ENCODE results near the gene INTS11.

INTS11 gene

GRCh38 chr1:1314678-1315335 lies 9.7 kb downstream of the INTS11 start:
- in situ Hi-C loops (cut with MboI; ENCODE audit: low sequenced_read_pairs) = no loop called here

DNA sequence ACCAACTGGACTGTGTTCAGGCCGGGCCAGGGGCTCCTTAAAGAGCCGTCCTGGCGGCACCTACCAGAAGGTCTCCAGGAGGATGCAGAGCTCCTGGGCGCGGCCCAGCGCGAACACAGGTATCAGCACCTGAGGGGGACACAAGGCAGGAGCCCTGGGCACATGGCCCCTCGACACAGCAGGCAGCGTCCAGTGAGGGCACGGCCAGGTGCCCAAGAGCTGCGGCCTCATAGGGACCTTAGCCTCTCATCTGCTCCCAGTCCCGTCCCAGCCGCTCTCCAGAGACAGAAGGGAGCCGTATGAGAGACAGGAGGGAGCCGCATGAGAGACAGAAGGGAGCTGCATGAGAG lies 10.2 kb downstream of the INTS11 start:
- in situ Hi-C loops (cut with MboI; ENCODE audit: low sequenced_read_pairs) = no loop called here

GRCh38 chr1:1313500-1314236 lies 10.8 kb downstream of the INTS11 start:
- in situ Hi-C loops (cut with MboI; ENCODE audit: low sequenced_read_pairs) = no loop called here

DNA sequence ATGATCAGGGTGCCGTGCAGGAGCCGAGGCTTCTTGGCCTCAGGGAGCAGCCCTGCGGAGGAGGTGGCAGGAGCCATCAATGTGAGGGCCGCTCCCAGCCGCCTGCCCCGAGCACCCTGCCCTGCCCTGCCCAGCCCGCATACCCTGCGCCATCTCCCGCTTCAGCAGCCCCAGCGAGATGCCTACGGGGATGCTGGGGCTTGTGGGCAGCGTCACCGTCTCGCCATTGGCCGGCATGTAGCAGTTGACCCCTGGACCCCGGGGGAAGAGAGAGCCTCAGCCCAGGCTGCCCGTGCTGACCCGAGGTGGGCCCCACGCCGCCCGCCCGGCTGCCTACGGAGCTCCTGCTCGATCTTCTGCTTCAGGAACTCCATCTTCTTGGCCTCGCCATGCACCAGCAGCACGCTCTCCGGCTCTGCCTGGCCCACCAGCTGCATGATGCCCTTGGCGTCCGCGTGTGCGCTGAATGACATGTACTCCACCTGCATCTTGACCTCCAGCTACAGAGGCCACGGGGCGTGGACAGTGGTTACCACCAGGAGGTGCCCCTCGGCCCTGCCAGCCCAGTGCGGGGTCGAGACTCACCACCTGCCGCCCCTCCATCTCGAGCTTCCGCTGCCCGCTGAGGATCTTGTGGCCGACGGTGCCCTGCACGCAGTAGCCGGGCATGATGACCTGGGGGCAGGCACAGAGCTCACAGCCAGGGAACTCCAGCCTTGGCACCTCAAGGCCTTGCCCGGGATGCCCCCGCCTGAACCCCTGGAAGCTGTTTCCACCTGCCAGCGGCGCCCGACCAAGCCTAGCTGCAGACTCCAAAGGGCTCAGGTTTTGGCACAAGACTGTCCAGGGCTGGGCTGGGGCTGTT lies 11.8 kb downstream of the INTS11 start:
- in situ Hi-C loops (cut with MboI; ENCODE audit: low sequenced_read_pairs) = no loop called here

DNA sequence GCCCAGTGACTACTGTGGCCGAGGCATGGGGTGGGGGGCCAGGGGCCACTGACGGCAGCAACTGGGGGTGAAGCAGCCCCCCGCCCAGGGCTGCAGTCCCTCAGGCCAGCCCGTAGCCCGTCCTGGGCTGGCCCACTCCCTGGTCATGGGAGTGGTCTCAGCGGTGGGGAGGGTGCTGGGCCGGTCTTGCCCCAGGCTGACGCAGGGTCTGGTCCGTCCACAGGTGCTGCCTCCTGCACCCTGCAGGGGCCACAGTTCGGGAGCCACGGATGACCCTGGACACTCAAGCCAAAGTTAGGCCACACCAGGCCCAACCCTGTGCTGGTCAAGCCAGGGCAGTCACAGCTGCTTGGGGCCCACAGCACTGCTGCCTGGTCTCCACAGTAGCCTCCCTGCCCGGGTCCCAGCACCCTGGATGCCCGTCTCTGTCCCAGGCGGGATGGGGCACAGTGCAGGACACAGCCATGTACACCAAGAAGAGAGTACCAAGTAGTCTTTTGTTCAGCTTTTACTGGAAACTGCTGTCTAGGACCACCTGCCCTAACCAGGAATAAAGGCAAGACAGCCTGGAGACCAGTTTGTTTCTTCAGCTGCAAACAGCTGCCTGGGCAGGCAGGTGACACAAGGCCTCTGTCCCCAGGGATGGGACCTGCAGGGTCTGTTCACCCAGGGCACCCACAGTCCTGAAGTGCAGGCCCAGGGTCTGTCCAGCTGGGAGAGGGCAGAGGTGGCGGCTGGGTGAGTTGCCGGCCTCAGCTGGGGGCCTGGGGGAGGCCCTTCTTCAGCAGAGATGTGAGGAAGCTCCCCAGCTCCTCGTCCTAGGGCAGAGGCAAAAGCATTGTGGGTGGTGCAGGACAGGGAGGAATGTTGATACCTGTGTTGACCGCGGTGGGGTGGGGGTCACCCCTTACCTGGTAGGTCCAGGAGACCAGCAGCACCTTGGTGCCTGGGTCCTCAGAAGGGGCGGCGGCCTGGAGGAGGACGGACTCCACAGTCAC lies 13.1 kb downstream of the INTS11 start:
- in situ Hi-C loops (cut with MboI; ENCODE audit: low sequenced_read_pairs) = no loop called here

GRCh38 chr1:1310476-1311053 lies 13.9 kb downstream of the INTS11 start:
- in situ Hi-C loops (cut with MboI; ENCODE audit: low sequenced_read_pairs) = no loop called here

- in situ Hi-C loops (cut with MboI; ENCODE audit: low sequenced_read_pairs) = no loop called here
Measured at GRCh38 chr1:1310109-1310385, 14.4 kb downstream of the INTS11 start.

GRCh38 chr1:1309251-1310108 lies 15.0 kb downstream of the INTS11 start:
- in situ Hi-C loops (cut with MboI; ENCODE audit: low sequenced_read_pairs) = no loop called here

DNA sequence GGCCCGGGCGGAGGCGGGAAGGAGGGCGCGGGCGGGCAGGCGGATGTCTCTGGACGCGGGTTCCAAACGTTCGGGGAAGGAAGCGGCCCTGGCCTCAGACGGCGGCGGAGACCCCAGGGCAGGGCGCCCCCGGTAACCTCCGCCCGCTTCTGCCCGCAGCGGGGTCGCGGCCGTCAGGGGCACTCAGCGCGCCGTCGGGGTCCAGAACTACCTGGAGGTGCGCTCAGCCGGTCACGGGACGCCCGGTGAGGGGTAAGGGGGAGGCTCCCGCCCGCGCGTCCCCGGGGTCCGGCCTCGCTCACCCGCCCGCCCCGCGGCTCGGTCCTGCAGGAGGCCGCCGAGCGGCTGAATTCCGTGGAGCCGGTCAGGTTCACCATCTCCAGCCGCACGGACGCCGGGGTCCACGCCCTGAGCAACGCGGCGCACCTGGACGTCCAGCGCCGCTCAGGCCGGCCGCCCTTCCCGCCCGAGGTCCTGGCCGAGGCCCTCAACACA lies 15.7 kb downstream of the INTS11 start:
- in situ Hi-C loops (cut with MboI; ENCODE audit: low sequenced_read_pairs) = no loop called here

DNA sequence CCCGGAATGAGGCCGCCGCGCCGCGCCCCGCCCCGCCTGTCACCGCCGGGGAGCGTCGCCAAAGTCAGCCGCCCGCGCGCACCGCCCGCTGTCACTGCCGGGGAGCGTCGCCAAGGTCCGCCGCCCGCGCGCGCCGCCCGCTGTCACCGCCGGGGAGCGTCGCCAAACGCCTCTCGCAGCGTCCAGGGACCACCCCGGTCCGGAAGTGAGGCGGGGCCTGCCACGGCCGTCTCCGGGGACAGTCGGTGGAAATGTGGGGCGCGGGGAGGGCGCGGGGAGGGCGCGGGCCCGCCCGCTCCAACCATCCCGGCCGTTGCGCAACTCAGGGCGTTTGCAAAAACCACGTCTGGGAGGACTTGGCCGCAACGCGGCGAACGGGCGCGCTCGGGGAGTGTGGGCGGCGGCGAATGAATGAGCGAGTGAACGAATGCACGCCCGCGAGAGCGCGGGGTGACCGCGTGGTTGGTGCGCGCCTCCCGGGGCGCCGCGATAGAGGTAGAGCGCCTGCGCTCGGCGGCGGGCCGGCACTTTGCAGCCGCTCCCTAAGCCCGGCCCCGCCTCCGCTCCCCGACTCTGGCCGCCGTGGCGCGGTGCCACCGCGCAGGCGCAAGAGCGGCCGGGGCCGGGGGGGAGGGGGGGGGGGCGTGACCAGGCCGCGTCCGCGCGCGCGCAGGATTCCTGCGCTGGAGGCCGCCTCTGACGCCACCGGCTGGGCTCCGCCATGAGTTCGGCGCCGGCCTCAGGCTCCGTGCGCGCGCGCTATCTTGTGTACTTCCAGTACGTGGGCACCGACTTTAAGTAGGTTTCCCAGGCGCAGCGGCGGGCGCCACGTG lies 16.3 kb downstream of the INTS11 start, which contains the start of the genes ACAP3 and PUSL1:
ACAP3 (minus strand) TSS at position 8 of the 833 bp plus-strand sequence. CDS start 115 bp downstream, outside the sequence.
PUSL1 (plus strand) TSS at position 675 of the 833 bp plus-strand sequence; CDS start at position 722, 47 bp downstream.
- in situ Hi-C loops (cut with MboI; ENCODE audit: low sequenced_read_pairs) = no loop called here

- in situ Hi-C loops (cut with MboI; ENCODE audit: low sequenced_read_pairs) = no loop called here
Measured at GRCh38 chr1:1307261-1307922, 17.1 kb downstream of the INTS11 start.

GRCh38 chr1:1306661-1307260 lies 17.7 kb downstream of the INTS11 start:
- in situ Hi-C loops (cut with MboI; ENCODE audit: low sequenced_read_pairs) = no loop called here

DNA sequence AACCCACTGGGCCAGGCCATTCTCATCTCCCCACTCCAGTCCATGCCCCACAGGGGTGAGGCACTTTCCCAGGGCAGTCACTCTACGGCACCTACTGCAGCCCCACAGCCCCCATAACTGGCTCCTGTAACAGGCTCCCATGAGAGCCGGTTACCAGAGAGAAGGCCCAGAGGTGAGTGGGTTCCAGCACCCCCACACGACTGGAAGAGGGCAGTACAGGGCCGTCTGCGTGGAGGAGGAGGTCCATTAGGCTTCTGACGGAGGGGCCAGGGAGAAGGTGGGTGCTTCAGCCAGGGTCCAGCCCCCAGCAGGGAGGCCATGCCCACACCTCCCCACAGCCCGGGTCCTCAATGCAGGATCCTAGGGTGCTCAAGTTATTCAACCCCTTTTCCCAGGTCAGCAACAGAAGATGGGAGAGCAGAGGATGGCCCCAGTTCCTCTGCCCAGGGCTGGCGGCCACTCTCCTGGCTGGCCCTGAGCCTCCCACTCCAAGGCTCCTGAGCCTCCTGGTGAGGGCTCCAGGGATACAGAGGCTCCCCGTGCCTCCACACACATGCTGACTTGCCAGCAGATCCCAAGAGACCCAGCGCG lies 18.3 kb downstream of the INTS11 start:
- in situ Hi-C loops (cut with MboI; ENCODE audit: low sequenced_read_pairs) = no loop called here

DNA sequence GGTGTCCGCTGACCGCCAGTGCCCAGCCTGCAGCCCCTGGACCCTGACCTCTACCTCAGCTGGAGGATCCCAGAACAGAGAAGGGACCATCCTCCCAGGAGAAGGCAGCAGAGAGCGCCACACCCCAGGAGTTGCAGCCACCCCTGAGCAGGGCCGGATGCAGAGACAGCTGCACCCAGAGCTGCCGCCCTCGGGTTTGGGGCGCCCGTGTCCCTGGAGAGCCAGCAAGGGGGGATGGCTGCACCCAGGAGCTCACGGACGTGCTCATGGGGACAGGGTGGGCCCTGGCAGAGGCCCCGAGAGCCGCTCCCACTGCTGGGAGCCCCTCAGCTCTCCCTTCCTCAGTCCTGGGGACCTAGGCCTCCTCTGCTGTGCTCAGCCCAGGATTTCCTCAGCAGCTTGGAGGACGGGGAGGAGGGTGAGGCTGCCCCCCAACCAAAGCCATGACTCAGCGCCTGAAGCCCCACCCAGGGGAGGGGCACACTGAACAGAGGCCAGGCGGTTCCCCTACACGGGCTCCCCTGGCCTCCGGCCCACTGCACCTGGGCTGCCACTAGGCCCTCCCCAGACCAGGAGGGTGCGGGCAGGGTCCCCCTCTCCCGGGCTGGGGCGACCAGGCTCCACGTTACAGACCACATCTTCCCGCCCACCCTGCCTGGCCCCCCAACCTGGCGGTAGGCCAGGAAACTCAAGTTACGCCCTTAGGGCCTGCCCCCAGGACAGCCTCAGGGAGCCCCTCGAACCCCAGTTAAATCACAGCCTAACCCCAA lies 19.0 kb downstream of the INTS11 start:
- in situ Hi-C loops (cut with MboI; ENCODE audit: low sequenced_read_pairs) = no loop called here

DNA sequence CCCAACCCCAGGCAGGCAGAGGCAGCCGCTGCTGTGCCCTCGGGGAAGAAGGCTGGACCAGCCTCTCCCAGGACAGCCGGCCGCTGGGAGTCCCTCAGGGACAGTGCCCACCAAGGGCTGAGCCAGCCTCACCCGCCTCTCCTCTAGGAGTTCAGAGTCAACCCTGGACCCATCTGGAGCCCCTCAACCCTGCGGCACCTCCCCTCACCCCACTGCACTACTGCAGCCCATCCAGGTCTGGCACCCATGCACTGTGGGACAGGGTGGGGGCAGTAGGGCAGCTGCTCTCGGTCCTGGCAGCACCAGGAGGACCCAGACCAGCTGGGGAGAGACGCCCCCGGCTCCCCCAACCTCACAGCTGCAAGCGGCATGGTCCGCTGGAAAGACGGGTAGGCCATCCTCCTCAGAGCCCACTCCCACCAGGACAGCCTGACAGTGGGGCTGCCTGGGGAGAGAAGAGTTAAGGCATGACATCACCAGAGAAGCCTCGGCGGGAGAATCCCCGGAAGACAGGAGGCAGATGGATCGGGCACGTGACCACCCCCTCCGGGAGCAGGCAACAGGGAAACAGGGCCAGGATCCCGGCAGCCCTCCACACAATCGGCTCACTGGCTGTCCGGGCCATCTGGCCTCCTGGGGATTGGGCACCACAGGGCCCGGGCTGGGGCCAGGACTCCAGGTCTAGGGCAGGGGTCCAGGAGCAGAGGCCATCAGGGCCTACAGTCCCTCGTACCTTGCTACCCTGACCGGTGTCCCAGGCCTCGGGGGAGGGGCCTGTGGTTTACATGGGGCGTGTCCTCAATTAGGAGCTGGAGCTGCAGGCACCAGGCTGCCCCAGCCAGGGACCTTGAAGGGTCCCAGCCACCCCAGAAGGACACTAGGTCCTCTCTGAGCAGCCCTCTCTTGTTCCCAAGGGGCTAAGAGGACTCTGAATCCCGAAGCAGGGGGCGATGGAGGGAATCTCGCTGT lies 19.8 kb downstream of the INTS11 start:
- in situ Hi-C loops (cut with MboI; ENCODE audit: low sequenced_read_pairs) = no loop called here
